GM19463 (cell line): ENCODE data around the gene GALNT10.

ENCODE experiments used
- ATAC-seq: cut with Tn5 transposase; IDR thresholded peaks from one replicate; pipeline ENCODE4 v1.9.1; 2021; ENCODE audit warnings: mild to moderate bottlenecking, moderate library complexity; ENCODE audit not compliant: unreplicated experiment

The GALNT10 gene

GRCh38 chr5:154202379-154203260 is 12.1 kb downstream of the GALNT10 start:
- peak; percentile 87 for ATAC-seq

- ATAC-seq: no peak
These were observed 13.5 kb downstream of the GALNT10 start for GRCh38 chr5:154203798-154204578.

DNA sequence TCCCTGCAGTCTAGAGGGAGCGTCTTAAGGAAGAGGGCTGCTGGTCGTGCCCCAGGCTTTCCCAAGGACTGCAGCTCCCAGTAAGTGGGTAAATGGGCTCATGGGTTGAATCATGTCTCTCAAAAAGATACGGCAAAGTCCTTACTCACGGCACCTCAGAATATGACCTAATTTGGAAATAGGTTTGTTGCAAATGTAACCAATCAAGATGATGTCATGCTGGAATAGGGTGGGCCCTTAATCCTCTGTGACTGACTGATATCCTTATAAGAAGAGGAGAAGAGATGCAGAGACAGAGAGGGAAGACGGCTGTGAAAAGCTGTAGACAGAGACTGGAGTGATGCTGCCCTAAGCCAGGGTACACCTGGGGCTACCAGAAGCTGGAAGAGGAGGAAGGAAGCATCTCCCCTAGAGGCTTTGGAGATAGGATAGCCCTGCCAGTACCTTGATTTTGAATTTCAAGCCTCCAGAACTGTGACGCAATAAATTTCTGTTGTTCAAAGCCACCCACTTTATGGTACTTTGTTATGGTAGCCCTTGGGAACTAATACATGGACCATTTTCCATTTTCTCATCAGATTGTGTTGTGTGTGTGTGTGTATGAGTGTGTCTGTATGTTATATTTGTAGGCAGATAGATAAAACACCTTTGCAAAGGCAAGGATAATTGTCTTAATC is 15.0 kb downstream of the GALNT10 start:
- ATAC-seq: no peak

DNA sequence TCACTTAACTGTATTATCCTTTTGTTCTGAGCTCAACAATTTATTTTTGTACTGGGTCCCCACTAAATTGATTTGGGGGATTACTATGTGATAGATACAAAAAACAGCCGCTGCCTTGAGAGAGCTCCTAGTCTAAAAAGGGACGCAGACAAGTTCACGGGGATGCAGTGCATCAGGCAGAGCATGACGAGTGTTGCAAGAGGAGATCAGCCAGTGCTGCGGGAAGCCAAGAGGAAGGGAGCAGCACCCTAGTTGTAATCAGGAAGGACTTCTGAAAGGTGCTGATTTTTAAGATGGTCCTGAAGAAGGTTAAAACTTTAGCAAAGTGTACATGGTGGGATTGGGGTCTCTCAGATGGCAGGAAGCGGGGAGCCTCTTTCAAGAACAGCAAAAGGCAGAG is 15.8 kb downstream of the GALNT10 start:
- no peak for ATAC-seq

- no peak for ATAC-seq
These were observed 16.7 kb downstream of the GALNT10 start for GRCh38 chr5:154207204-154207603.

- ATAC-seq: no peak
These were observed 19.1 kb downstream of the GALNT10 start for GRCh38 chr5:154209591-154210081.

GRCh38 chr5:154210163-154210562 is 19.6 kb downstream of the GALNT10 start:
- ATAC-seq: no peak

DNA sequence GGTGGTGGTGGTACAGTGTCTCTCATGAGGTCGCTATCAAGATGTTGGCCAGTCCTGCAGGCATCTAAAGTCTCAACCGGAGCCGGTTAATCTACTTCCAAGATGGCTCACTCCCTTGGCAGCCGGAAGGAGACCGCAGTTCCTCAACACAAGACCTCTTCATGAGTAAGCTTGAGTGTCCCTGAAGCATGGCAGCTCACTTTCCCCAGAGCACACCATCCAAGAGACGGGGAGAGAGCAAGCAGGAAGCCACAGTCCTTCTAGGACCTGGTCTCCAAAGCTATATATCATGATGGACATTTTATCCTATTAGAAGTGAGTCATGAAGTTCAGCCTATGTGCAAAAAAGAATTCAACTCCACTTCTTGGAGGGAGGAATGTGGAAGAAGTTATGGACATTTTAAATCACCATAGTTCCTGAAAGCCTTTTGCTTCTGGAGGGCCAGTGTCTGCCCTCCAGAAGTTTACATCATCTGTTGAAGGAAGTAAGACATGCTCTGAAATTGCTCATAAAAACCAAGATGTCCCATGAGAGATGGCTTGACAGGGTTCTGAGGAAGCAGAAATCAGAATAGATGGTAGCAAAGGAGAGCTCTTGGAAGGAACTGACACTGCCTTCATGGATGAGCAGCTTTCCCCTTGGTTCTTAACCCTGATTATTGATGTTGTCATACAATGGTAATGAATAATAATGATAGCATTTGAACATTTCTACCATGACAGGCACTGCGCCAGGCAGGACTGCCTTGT is 21.3 kb downstream of the GALNT10 start:
- ATAC-seq: no peak

DNA sequence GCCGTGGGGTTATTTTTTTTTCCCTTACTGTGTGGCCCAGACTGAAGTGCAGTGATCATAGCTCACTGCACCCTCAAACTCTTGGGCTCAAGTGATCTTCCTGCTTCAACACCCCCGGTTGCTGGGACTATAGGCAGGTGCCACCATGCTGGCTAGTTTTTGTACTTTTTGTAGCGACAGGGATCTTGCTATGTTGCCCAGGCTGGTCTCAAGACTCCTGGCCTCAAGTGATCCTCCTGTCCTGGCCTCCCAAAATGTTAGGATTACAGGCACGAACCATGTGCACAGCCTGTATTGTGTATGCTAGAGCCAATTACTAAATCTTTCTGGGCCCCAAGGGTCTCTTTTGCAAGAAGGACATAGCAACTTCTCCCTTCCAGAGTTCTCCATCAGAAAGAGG is 23.1 kb downstream of the GALNT10 start:
- no peak for ATAC-seq

DNA sequence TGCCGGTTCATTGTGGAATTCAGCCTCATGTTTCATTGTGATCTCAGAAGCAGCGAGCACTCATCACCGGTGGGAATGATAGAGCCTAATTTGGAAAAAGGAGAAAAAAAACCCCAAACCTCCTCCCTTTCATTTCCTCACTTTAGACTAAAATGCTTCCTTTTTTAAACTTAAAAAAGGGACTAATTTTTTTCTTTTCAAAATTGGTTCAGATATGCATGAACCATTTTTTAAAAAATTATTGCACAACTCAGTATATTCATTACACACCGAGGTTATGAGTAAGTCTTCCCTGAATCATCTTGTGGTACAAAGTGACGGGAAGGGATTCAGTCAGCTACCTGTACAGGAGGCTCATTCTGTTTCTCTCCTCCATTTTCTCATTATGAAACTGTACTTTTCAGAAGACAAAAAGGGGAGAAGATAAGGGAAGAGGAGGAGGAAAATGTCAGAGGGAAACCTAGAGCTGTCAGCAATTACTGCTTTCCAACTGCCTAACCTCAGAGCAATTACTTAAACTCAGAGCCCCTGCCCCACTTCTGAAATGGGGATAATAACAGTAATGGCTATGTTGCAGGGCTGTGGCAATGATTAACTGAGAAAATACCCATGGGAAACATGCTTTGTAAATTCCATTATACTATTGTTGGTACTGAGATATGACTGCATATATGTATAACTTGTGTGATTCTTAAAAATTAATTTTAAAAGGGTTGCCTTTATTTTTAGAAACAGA is 24.0 kb downstream of the GALNT10 start:
- ATAC-seq: peak; percentile 85

- no peak for ATAC-seq
These were observed 25.2 kb downstream of the GALNT10 start for GRCh38 chr5:154215571-154216325.

DNA sequence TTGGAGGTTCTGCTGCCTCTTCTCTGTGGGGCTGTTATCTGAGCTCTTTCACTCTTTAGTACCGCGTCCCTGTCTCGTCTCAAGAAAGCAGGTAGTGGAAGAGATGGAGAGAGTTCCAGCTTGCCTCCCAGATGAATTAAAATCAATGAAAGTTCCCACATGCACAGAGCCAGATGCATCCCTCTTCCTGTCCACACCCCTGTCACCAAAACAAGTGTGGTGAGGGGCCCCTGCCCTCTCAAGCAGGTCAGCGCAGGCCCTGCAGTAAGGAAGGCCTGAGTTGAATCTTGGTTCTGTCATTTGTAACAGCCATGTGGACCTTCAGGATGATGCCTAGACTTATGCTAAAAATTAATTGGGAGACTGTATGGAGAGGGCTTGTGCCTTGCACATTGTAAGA is 26.9 kb downstream of the GALNT10 start:
- no peak for ATAC-seq

DNA sequence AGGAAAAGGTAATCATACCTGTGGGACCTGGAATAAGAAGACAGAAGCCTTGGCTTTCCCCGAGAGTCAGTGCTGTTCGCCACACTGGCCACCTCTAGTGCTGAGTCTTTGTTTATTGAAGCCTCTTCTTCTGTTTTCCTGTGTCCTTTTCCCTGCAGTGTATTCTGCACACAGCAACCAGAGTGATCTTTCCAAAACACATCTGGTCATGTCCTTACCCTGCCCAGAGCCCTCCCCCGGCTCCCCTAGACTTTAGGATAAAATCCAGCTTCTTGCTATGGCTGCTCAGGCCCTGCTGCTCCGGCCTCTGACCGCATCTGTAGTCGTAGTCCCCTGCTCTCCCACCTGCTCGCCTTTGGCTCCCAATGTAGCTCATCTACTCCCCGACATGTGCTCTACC is 28.3 kb downstream of the GALNT10 start:
- ATAC-seq: no peak

DNA sequence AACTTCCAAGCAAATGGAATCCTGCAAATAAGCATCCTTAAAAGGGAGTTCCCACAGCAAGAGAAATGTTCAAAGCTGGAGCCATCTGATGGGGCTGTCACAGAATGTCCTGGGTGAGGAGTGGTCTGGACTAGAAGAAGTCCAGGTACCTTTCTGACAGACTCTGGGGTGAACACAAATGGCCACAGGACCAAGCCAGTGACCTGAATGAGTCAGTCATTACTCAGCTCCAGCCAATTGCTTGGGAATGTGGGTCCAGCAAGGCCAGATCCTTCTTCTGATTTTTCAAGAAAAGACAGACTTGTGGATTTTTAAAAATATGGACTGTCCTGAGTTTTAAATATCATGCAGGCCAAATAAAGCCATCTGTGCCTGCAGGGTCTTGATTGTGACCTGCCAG is 30.1 kb downstream of the GALNT10 start:
- no peak for ATAC-seq

DNA sequence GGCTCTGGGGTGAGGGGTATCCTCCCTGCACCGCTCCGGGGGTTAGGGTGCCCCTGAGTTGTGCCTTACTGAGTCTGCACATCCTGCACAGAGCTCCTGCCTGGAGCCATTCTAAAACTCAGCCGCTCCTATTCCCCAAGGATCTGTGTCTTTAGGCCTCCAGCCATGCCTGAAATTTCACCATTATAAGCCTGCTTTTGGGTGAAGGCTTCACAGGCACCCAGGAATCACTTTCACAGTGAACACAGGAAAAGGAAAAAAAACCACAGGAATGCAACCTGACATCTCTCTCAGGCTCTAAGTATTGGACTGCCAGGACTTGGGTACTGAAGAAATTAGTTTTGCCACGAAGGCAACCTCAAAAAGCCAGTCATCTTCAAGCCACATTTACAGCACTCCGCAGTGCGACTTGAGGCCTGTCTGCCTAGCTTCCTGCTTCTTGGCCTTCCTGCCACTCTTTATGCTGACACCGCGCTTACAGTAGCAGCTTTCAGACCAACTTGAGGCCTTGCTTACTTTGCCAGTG is 30.9 kb downstream of the GALNT10 start:
- ATAC-seq: peak; percentile 68

DNA sequence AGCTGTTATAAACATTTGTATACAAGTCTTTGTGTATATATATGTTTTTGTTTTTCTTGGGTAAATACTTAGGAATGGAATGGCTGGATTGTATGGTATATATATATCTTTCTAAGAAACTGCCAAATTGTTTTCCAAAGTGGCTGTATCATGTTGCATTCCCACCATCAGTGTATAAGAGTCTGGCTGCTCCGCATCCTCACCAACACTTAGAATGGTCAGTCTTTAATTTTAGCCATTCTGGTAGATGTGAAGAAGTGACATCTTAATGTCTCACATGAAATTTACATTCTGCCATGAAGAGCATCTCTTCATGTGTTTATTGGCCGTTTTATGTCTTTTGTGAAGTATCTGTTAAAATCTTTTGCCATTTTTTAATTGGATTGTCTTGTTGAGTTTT is 31.9 kb downstream of the GALNT10 start:
- no peak for ATAC-seq

DNA sequence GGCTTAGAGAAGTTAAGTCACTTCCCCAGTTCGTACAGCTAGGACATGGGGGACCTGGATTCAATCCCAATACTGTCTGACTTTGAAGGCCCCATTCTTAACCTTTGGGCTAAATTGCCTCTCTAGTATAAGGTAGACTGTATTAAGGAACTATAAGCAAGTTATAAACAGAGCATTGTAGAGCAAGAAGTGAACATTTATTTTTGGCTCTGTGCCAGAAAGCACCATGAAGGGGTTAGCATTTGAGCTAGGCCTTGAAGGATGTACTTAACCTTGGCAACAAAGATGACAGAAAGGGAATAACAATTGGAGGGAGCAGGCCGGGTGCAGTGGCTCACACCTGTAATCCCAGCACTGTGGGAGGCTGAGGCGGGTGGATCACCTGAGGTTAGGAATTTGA is 32.8 kb downstream of the GALNT10 start:
- ATAC-seq: no peak

DNA sequence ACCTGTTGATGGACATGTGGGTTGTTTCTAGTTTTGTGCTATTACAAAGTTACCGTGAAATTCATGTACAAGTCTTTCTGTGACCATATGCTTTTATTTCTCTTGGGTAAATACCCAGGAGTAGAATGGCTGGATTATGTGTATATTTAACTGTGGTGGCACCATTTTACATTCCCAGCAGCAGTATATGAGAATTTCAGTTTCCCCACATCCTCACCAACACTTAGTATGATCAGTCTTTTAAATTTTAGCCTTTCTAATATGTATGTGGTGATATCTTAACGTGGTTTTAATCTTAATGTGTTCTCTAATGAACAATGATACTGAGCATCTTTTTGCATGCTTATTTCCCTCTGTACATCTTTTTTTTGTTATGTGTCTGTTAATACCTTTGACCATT is 36.6 kb downstream of the GALNT10 start:
- no peak for ATAC-seq

DNA sequence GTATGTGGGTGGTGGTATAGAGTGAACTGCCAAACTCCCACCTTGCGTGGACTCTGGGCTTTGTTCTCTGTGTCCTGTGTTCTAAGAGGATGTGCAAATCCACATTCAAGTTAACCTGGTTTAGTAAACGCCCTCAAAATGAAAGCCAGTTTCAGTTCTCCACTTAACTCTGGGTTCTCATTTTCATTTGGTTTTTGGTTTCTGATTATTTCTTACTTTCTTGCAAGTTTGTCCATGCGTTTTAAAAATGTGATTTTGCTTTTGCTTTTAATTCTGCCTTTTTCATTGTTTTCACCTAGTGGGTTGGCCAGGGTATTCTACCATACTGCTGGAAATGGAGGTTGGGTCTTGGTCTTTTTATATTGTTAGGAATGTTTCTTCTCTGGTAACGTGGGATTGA is 38.2 kb downstream of the GALNT10 start:
- ATAC-seq: peak; percentile 93
